ENCODE measurements around the gene HEPN1.

Gene HEPN1

DNA sequence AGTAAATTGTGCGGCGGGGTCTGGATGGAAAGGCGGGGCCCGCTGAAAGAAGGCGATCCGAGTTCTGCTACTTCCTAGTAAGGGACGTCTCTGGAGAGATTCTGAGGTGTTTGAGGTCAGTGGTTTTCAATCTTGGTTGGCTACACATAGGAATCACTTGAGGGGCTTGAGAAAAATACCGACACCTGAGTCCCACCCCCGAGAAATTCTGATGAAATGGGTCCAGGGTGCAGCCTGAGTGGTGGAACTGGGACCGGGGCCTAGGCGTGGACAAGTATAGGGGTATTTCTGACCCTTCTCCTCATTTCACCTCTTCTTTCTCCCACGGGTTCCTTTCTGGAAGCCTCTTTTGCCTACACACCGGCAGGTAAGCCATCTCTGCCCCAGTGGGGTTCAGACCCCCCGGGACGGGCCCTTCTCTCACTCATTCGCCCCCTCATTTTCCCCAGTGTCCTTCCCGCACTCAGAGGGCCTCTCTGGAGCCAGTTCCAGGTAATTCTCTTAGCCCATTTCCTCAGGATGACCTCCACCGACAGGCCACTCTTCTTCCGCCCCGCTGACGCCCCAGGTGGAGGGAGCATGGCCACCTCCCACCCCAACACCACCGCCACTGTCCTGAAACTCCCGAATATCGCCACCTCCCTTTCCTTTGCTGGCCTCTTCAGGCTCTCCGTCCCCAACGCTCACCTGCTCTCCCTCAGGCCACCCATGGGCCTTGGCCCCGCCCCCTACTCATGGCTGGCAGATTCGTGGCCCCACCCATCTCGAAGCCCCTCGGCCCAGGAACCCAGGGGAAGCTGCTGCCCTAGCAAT, 42.0 kb upstream of the HEPN1 start:
- H3K36me3 ChIP-seq (ENCODE audit: control insufficient read depth in 2 of 2, insufficient read depth in 2 of 2, low read length in 2 of 2): no peaks in the 10 kb centered on the region
- H3K4me1 ChIP-seq (ENCODE audit: control insufficient read depth, insufficient read depth, low read length): peaks cover 22% of the 10 kb centered on the region

DNA sequence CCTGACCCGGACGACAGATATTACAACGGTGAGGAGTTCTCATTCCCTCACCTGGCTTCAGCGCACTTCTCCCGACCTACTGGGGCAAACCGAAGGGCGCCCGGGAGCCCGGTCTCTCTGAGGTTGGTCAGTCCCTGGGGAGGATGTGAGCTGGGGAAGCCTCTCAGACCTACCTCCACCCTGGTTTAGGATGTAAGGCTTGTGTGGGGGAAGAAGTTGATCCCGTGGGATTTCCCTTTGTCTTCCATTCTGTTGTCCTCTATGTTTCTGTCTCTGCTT, 41.5 kb upstream of the HEPN1 start:
- Histone ChIP-seq H3K27me3 (ENCODE audit: control insufficient read depth in 1 of 2, insufficient read depth in 2 of 2, low read length in 2 of 2) (peaks cover 12 to 13% of the 10 kb centered on the region in 2 donors), H3K27ac (ENCODE audit: low read length) (no peak overlapping the region), H3K9ac (ENCODE audit: low read length in 2 of 2) (no peak overlapping the region), H3K4me3 (ENCODE audit: low read length in 2 of 2) (peak overlapping the region in 1 of 2 donors; percentile 81), H3K36me3 (ENCODE audit: control insufficient read depth in 2 of 2, insufficient read depth in 2 of 2, low read length in 2 of 2) (no peaks in the 10 kb centered on the region), H3K9me3 (ENCODE audit: control insufficient read depth in 2 of 2, low read length in 2 of 2) (no peaks in the 10 kb centered on the region), H3K4me1 (ENCODE audit: control insufficient read depth, insufficient read depth, low read length) (peaks cover 22% of the 10 kb centered on the region)

More for the DNA sequence above, 42.0 kb upstream of the HEPN1 start:
- peak overlapping the region; percentile 68 to 81 for H3K4me3 ChIP-seq (ENCODE audit: low read length in 2 of 2)
- peak overlapping the region; percentile 80 for H3K27ac ChIP-seq (ENCODE audit: low read length)
- H3K9me3 ChIP-seq (ENCODE audit: control insufficient read depth in 2 of 2, low read length in 2 of 2): no peaks in the 10 kb centered on the region
- peaks cover 13 to 16% of the 10 kb centered on the region in 2 donors for H3K27me3 ChIP-seq (ENCODE audit: control insufficient read depth in 1 of 2, insufficient read depth in 2 of 2, low read length in 2 of 2)
- peak overlapping the region; percentile 36 to 69 for H3K9ac ChIP-seq (ENCODE audit: low read length in 2 of 2)

DNA sequence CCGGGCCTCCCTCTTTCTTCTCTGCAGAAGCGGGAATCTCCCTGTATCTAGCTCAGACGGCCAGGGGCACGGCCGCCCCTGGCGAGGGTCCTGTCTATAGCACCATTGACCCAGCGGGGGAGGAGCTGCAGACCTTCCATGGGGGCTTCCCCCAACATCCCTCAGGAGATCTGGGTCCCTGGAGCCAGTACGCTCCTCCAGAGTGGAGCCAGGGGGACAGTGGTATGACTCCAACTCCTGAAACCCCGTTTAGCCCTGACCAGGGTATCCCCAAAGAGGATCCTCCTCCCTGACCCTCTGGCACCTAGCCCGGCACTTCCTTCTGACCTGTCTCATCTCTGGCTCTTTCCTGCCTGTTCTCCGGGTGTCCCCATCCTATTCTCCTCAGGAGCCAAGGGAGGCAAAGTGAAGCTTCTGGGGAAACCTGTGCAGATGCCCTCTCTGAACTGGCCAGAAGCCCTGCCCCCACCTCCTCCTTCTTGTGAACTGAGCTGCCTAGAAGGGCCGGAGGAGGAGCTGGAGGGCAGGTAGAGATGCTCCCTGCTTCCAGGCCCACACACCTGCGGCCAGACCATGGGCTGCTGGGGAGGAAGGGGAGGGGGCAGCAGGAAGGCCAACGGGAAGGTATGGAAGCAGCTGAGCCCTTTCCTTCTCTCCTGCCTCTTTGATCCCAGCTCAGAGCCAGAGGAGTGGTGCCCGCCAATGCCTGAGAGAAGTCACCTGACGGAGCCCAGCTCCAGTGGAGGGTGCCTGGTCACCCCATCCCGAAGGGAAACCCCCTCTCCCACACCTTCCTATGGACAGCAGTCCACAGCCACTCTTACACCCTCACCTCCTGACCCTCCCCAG, 40.9 kb upstream of the HEPN1 start:
- Histone ChIP-seq H3K9ac (ENCODE audit: low read length in 2 of 2) (no peak overlapping the region), H3K4me3 (ENCODE audit: low read length in 2 of 2) (peak overlapping the region in 1 of 2 donors; percentile 81), H3K27ac (ENCODE audit: low read length) (no peak overlapping the region), H3K9me3 (ENCODE audit: control insufficient read depth in 2 of 2, low read length in 2 of 2) (no peaks in the 10 kb centered on the region), H3K27me3 (ENCODE audit: control insufficient read depth in 1 of 2, insufficient read depth in 2 of 2, low read length in 2 of 2) (peaks cover 8% of the 10 kb centered on the region in 2 donors), H3K4me1 (ENCODE audit: control insufficient read depth, insufficient read depth, low read length) (peaks cover 22% of the 10 kb centered on the region), H3K36me3 (ENCODE audit: control insufficient read depth in 2 of 2, insufficient read depth in 2 of 2, low read length in 2 of 2) (no peaks in the 10 kb centered on the region)

DNA sequence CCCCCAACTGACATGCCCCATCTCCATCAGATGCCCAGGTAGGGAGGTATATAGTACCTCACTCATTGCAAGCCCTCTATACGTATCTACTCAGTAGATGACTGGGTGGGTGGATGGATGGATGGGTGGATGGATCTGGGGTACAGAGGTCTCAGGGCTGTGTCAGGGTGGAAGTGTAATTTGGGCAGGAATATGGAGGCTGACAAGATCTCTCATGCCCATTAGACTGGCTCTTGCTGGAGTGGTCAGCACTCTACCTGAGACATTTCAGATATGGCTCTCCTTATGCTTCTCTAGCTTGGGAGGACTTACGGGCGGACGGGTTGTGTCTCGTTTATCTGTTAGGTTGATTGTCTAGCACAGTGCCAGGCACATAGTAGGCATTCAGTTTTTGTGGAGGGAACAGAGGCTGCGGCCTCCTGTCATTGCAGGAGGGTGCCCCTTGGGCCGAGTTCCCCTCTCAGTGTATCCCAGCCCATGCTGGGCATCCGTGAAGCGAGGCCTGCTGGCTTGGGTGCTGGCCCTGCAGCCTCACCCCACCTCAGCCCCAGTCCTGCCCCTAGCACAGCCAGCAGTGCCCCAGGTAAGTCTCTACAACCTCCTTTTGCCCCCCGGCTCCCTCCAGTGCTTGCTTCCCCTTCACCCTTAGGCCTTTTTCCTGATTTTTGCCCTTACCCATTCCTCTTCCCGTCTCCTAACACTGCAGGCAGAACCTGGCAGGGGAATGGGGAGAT, 40.1 kb upstream of the HEPN1 start:
- Histone ChIP-seq H3K9ac (ENCODE audit: low read length in 2 of 2) (no peak overlapping the region), H3K4me3 (ENCODE audit: low read length in 2 of 2) (no peak overlapping the region), H3K27ac (ENCODE audit: low read length) (no peak overlapping the region), H3K4me1 (ENCODE audit: control insufficient read depth, insufficient read depth, low read length) (peaks cover 22% of the 10 kb centered on the region), H3K36me3 (ENCODE audit: control insufficient read depth in 2 of 2, insufficient read depth in 2 of 2, low read length in 2 of 2) (no peaks in the 10 kb centered on the region), H3K9me3 (ENCODE audit: control insufficient read depth in 2 of 2, low read length in 2 of 2) (no peaks in the 10 kb centered on the region), H3K27me3 (ENCODE audit: control insufficient read depth in 1 of 2, insufficient read depth in 2 of 2, low read length in 2 of 2) (peaks cover 2 to 4% of the 10 kb centered on the region in 2 donors)

DNA sequence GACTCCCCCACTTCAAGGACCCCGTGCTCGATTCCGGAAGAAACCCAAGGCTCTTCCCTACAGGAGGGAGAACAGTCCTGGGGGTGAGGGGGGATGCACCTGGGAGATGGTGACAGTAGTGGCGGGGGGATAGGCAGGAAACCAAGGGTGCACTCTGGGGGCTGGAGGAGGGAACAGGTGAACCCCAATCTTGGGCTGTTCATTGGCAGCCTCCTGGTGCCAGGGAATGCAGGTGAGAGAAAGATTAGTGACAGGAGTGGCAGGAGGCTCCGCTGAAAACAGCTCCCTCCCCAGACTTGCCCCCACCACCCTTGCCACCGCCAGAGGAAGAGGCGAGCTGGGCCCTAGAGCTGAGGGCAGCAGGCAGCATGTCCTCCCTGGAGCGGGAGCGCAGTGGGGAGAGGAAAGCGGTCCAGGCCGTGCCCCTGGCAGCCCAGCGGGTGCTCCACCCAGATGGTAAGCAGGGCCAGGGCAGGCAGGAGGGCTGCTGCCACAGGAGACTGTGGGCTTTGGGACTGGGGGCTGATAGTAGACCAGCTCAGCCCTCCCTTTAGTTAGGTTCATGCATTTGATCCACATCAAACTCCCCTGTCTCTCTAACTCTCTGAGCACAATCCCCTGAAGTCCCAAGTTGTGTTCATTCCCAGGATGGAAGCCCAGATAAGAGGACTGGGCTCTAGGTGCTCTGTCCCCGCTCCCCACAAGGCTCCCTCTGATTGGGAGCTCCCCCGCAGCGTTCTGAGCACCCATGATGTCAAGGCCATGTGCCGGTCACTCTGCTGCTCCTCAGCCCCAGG, 39.4 kb upstream of the HEPN1 start:
- H3K9ac ChIP-seq (ENCODE audit: low read length in 2 of 2): no peak overlapping the region
- no peak overlapping the region for H3K4me3 ChIP-seq (ENCODE audit: low read length in 2 of 2)
- peaks cover 0 to 4% of the 10 kb centered on the region in 2 donors for H3K27me3 ChIP-seq (ENCODE audit: control insufficient read depth in 1 of 2, insufficient read depth in 2 of 2, low read length in 2 of 2)
- no peaks in the 10 kb centered on the region for H3K36me3 ChIP-seq (ENCODE audit: control insufficient read depth in 2 of 2, insufficient read depth in 2 of 2, low read length in 2 of 2)
- no peak overlapping the region for H3K27ac ChIP-seq (ENCODE audit: low read length)
- no peaks in the 10 kb centered on the region for H3K9me3 ChIP-seq (ENCODE audit: control insufficient read depth in 2 of 2, low read length in 2 of 2)
- H3K4me1 ChIP-seq (ENCODE audit: control insufficient read depth, insufficient read depth, low read length): peaks cover 22% of the 10 kb centered on the region

DNA sequence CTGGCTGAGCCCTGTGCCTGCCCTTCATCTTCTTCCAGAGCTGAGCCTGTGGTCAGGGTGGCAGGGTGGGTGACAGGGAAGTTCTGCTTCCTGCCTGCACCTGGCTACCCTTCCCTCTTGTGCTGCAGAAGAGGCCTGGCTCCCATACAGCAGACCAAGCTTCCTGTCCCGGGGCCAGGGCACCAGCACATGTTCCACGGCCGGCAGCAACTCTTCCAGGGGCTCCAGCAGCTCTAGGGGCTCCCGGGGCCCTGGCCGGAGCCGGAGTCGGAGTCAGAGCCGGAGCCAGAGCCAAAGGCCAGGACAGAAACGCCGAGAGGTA, 38.8 kb upstream of the HEPN1 start:
- Histone ChIP-seq H3K36me3 (ENCODE audit: control insufficient read depth in 2 of 2, insufficient read depth in 2 of 2, low read length in 2 of 2) (no peaks in the 10 kb centered on the region), H3K27me3 (ENCODE audit: control insufficient read depth in 1 of 2, insufficient read depth in 2 of 2, low read length in 2 of 2) (no peaks in the 10 kb centered on the region), H3K9me3 (ENCODE audit: control insufficient read depth in 2 of 2, low read length in 2 of 2) (no peaks in the 10 kb centered on the region), H3K4me3 (ENCODE audit: low read length in 2 of 2) (no peak overlapping the region), H3K27ac (ENCODE audit: low read length) (no peak overlapping the region), H3K4me1 (ENCODE audit: control insufficient read depth, insufficient read depth, low read length) (peaks cover 22% of the 10 kb centered on the region), H3K9ac (ENCODE audit: low read length in 2 of 2) (no peak overlapping the region)

DNA sequence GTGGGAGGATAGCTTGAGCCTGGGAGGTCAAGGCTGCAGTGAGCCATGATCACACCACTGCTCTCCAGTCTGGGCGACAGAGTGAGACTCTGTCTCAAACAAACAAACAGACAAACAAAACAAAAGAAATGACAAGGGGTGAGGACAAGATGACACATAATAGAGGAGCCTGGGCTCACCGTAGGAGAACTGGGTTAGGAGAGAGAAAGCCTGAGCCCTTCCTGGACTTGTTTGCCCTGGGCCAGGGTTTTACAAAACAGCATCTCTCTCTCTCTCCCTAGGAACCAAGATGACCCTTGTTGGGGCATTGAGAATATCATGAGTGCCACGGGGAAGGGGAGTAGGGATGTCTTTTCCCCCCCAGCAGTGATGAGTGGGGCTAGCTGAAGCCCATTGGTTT, 38.1 kb upstream of the HEPN1 start:
- peaks cover 0 to 4% of the 10 kb centered on the region in 2 donors for H3K27me3 ChIP-seq (ENCODE audit: control insufficient read depth in 1 of 2, insufficient read depth in 2 of 2, low read length in 2 of 2)
- peaks cover 15% of the 10 kb centered on the region for H3K4me1 ChIP-seq (ENCODE audit: control insufficient read depth, insufficient read depth, low read length)
- no peak overlapping the region for H3K27ac ChIP-seq (ENCODE audit: low read length)
- H3K36me3 ChIP-seq (ENCODE audit: control insufficient read depth in 2 of 2, insufficient read depth in 2 of 2, low read length in 2 of 2): no peaks in the 10 kb centered on the region
- H3K9me3 ChIP-seq (ENCODE audit: control insufficient read depth in 2 of 2, low read length in 2 of 2): no peaks in the 10 kb centered on the region
- no peak overlapping the region for H3K9ac ChIP-seq (ENCODE audit: low read length in 2 of 2)
- H3K4me3 ChIP-seq (ENCODE audit: low read length in 2 of 2): no peak overlapping the region

DNA sequence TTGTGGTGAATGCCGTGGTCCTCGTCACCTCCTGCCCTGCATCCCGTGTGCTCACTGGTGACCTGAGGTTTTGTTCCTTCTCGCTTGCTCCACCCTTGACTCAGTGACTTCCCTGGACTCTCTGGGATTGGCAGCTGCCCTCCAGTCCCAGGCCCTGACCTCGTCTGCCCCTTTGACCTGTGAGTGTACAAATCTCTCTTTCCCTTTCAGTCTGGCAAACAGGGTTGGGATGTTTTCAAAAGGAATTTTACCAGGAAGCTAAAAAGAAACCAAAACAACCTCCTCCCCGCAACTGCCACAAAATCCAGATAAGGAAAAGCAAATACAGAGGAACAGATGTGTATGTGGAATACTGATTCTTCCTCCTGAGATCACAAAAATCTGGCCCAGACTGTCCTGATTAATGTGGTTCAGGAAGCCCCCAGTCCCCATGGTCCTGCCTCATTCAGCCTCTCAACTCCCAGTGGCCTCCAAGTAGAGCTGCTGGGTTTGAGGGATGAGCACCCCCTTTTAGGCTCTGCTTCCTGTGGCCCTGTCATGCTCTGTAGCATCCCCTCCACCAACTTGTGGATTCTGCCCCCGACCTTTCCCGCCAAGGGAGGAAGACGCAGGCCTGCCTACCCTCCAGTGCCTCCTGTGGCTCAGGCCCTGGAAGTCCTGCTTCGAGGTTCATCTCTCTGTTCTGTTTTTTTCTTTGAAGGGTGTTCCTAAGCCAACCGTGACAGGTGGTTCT, 36.5 kb upstream of the HEPN1 start:
- Histone ChIP-seq H3K4me3 (ENCODE audit: low read length in 2 of 2) (no peak overlapping the region), H3K36me3 (ENCODE audit: control insufficient read depth in 2 of 2, insufficient read depth in 2 of 2, low read length in 2 of 2) (no peaks in the 10 kb centered on the region), H3K27me3 (ENCODE audit: control insufficient read depth in 1 of 2, insufficient read depth in 2 of 2, low read length in 2 of 2) (peaks cover 3 to 4% of the 10 kb centered on the region in 2 donors), H3K4me1 (ENCODE audit: control insufficient read depth, insufficient read depth, low read length) (peaks cover 5% of the 10 kb centered on the region), H3K9ac (ENCODE audit: low read length in 2 of 2) (no peak overlapping the region), H3K9me3 (ENCODE audit: control insufficient read depth in 2 of 2, low read length in 2 of 2) (no peaks in the 10 kb centered on the region), H3K27ac (ENCODE audit: low read length) (no peak overlapping the region)

DNA sequence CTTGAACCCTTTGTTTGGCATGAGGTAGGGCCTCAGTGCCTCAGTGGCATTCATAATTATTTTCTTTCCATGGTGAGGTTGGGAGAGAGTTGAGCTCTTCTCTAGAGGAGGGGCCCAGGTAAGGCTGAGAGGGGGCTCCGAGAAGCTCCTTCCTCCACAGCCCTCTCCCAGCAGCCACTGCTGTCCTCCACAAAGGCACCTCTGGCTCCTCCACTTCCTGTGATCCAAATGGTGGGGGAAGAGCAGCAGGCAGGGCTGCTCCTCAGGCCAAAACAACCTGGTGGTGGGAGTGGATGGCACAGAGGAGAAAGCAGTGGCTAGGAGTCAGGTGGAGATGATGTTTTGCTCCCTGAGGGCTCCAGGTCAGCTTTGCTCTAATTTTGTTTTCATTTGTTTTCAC, 34.7 kb upstream of the HEPN1 start:
- Histone ChIP-seq H3K4me1 (ENCODE audit: control insufficient read depth, insufficient read depth, low read length) (peaks cover 4% of the 10 kb centered on the region), H3K27ac (ENCODE audit: low read length) (no peak overlapping the region), H3K4me3 (ENCODE audit: low read length in 2 of 2) (no peak overlapping the region), H3K9ac (ENCODE audit: low read length in 2 of 2) (no peak overlapping the region), H3K9me3 (ENCODE audit: control insufficient read depth in 2 of 2, low read length in 2 of 2) (no peaks in the 10 kb centered on the region), H3K27me3 (ENCODE audit: control insufficient read depth in 1 of 2, insufficient read depth in 2 of 2, low read length in 2 of 2) (peaks cover 5 to 8% of the 10 kb centered on the region in 2 donors), H3K36me3 (ENCODE audit: control insufficient read depth in 2 of 2, insufficient read depth in 2 of 2, low read length in 2 of 2) (no peaks in the 10 kb centered on the region)
